HL-60 (cell line): ENCODE data around the gene JAGN1.
"Not testable (repeated sequence)": the region's sequence is repeated elsewhere in the genome, so short reads cannot be mapped to it uniquely, and the experiment has no call there.

Experiments
- CTCF ChIP-seq: IDR thresholded peaks from one replicate; pipeline ENCODE4 v1.5.1; 2011; ENCODE audit warnings: low read length, control low read depth, inconsistent platforms; ENCODE audit not compliant: insufficient read depth
- POLR2AphosphoS5 ChIP-seq: IDR thresholded peaks from 2 replicates; pipeline ENCODE4 v1.6.1; 2012; ENCODE audit warnings: low read depth

- TF ChIP-seq POLR2AphosphoS5, CTCF: not testable (repeated sequence)
Measured at GRCh38 chr3:9847870-9848269, 42.5 kb upstream of the JAGN1 start.
